Progenitor cell of endocrine pancreas (in vitro differentiated cells): ENCODE measurements around the gene CTRB1. TPM values are rescaled to one million over a fixed set of nuclear protein-coding genes. Genes with fewer than 3 reads are reported as not detected.
A peak's percentile ranks its signal among the peaks of the same experiment; 100 is the strongest.

ENCODE experiments used
- DNase-seq: peaks from one replicate; pipeline ENCODE4 v3.0.0; 2021; ENCODE audit warnings: low spot score; ENCODE audit not compliant: unreplicated experiment
- H3K27ac Mint-ChIP-seq: 2 replicates; pipeline ENCODE4 v1.8.0; 2021; ENCODE audit warnings: mild to moderate bottlenecking, moderate library complexity, mixed read lengths
- H3K27me3 Mint-ChIP-seq: 2 replicates; pipeline ENCODE4 v1.8.0; 2021; ENCODE audit warnings: mixed read lengths
- H3K36me3 Mint-ChIP-seq: 2 replicates; pipeline ENCODE4 v1.8.0; 2022; ENCODE audit warnings: mixed read lengths; ENCODE audit not compliant: insufficient read depth
- H3K4me1 Mint-ChIP-seq: 2 replicates; pipeline ENCODE4 v1.8.0; 2021; ENCODE audit warnings: low read depth, mixed read lengths
- H3K4me3 Mint-ChIP-seq: 2 replicates; pipeline ENCODE4 v1.8.0; 2021; ENCODE audit warnings: low read depth, mild to moderate bottlenecking, moderate library complexity, mixed read lengths
- H3K9me3 Mint-ChIP-seq: 2 replicates; pipeline ENCODE4 v1.8.0; 2021; ENCODE audit warnings: low read depth, mixed read lengths
- total RNA-seq: library from RNA; stranded (reverse); gene quantifications from 2 replicates; pipeline ENCODE4 v1.2.1, GENCODE V29; 2021
- TF ChIP-seq, protein P1 (sequence below): fragments of 200-600 bp; sonication (generic); IDR thresholded peaks from one replicate; pipeline ENCODE4 v1.5.0; 2021; ENCODE audit warnings: antibody characterized with exemption, mild to moderate bottlenecking; ENCODE audit not compliant: unreplicated experiment

Gene CTRB1
- total RNA-seq, 1 donor from 2014 or later = not detected

DNA sequence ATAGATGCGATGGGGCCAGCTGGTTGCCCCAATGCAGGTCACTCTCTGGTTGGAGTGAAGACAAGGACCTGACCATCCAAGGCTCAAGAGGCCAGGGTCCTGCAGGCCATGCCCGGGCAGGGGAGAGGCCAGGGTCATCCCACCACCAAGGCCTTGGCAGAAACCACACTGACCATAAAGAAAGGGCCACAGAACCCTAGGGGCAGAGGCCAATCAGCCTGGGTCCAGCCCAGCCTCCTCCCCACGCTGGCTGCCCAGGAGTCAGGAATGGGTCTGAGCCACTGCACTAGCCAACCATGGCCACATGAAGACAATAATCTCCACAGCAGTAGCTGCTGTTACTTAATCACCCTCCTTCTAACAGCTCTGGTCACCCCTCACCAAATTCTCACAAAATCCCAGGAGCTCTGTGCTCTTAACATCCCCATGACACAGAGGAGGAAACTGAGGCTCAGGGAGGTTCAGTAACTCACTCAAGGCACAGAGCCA, 42.8 kb downstream of the CTRB1 start:
- no peak overlapping the region for H3K27ac Mint-ChIP-seq
- H3K4me3 Mint-ChIP-seq = no peak overlapping the region
- no peaks in the 10 kb centered on the region for H3K27me3 Mint-ChIP-seq
- TF ChIP-seq, protein P1, sequence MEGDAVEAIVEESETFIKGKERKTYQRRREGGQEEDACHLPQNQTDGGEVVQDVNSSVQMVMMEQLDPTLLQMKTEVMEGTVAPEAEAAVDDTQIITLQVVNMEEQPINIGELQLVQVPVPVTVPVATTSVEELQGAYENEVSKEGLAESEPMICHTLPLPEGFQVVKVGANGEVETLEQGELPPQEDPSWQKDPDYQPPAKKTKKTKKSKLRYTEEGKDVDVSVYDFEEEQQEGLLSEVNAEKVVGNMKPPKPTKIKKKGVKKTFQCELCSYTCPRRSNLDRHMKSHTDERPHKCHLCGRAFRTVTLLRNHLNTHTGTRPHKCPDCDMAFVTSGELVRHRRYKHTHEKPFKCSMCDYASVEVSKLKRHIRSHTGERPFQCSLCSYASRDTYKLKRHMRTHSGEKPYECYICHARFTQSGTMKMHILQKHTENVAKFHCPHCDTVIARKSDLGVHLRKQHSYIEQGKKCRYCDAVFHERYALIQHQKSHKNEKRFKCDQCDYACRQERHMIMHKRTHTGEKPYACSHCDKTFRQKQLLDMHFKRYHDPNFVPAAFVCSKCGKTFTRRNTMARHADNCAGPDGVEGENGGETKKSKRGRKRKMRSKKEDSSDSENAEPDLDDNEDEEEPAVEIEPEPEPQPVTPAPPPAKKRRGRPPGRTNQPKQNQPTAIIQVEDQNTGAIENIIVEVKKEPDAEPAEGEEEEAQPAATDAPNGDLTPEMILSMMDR = no peak
- H3K9me3 Mint-ChIP-seq = no peaks in the 10 kb centered on the region
- peaks cover 33% of the 10 kb centered on the region for H3K4me1 Mint-ChIP-seq
- no peak for DNase-seq
- no peaks in the 10 kb centered on the region for H3K36me3 Mint-ChIP-seq

DNA sequence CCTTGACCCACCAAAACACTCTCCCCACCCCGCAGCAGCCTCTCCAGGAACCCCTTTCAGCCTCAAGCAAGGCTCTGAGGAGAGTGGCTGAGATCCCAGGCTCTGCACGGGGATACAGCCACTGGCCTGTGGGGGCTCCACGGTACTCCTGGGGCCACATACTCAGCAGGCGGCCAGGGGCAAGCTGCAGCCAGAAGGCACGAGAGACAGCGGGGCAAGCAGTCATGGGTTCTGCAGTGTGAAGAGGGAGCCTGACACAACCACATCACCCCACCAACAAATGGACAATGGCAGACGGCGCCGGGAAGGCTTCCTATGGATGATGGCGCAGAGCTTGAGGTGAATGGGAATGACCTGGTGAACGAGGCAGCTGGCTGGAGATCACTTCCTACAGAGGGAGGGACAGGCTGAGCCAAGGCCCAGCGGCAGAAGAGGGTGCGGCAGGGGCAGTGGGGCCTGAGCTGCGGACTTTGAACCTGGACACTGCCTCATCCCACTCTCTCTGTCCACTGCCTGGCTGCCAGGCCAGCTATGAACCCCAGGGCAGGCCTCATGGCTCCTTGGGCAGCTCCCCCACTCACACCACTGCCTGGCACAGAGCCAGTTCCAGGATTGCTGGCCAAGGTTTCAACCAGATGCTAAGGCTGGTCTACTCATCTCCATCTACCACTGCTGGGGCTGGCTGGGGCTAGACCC, 43.5 kb downstream of the CTRB1 start:
- TF ChIP-seq, protein P1 = no peak
- Mint-ChIP-seq H3K4me3 (peak overlapping the region; percentile 19), H3K36me3 (no peaks in the 10 kb centered on the region), H3K9me3 (no peaks in the 10 kb centered on the region), H3K27ac (no peak overlapping the region), H3K4me1 (peaks cover 28% of the 10 kb centered on the region), H3K27me3 (no peaks in the 10 kb centered on the region)
- DNase-seq = no peak

DNA sequence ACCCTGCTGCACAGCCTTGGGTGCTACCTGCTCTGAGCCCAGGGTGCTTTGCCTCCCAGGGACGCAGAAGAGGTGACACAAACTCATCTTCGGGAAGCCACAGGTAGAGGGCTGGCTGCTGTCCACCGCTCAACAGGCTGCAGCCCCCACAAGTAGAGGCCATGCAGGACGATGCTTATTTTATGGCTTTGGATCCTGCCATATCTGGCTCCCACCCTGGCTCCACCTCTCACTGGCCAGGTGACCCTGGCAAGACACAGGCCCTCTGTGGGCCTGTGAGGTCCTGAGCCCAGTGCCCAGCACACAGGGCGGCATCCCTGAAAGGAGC, 44.0 kb downstream of the CTRB1 start:
- Mint-ChIP-seq H3K36me3 (no peaks in the 10 kb centered on the region), H3K4me1 (peaks cover 28% of the 10 kb centered on the region), H3K27me3 (no peaks in the 10 kb centered on the region), H3K4me3 (peak overlapping the region; percentile 53), H3K27ac (no peak overlapping the region), H3K9me3 (no peaks in the 10 kb centered on the region)
- no peak for DNase-seq
- TF ChIP-seq, protein P1 = no peak

DNA sequence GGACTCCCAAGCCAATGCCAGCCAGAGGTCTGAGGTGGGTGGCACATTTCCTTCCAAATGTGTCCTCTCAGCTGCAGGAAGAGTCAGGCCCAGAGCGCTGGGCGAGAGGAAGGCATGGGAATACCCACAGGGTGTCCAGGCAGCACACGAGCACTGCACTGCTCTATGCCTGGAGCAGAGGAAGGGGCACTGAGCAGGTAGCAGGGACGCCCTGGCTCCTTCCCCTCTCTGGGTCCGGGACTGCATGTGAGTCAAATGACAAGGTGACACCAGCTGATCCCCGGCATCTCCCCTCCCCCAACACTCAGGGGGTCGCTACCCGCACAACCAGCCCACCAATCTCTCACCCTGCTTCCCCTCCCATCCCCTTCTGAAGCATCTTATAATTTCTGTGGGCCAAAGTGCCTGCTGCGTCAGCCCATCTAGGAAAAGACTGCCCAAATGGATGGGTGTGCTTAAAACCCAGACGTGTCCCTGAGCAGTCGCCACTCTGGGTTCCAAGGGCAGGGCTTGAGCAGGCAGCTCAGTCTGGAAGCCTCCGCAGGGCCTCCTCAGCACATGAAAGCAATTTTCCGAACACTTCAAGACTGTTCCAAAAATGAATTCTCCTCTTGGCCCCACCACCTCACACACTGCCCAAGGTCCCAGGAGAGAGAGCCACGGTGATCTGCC, 44.6 kb downstream of the CTRB1 start:
- no peak overlapping the region for H3K27ac Mint-ChIP-seq
- H3K4me3 Mint-ChIP-seq = peak overlapping the region; percentile 53
- no peaks in the 10 kb centered on the region for H3K27me3 Mint-ChIP-seq
- no peaks in the 10 kb centered on the region for H3K36me3 Mint-ChIP-seq
- H3K9me3 Mint-ChIP-seq = no peaks in the 10 kb centered on the region
- TF ChIP-seq, protein P1 = no peak
- H3K4me1 Mint-ChIP-seq = peaks cover 24% of the 10 kb centered on the region
- DNase-seq = no peak

DNA sequence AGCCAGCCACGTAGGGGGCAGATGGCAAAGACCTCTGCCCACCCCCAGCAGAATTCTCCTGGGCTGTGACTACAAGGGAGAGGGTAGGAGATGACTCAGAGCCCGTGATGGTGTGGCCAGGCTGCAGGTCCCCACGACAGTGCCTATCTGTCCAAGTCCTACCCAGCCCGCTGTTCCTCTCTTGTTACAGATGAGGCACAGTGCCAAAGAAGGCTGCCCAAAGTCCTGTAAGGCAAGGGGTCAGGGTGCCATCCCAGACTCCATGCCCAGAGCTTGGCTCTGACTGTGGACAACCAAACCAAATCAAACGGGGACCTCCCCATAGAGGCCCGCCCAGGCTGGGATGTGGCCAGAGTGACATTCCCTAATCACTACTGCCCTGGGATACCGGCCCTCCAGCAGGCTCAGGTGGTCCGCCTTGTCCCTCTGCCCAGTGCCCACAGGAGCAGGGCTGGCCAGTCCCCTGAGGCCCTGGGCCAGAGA, 45.2 kb downstream of the CTRB1 start:
- peaks cover 24% of the 10 kb centered on the region for H3K4me1 Mint-ChIP-seq
- DNase-seq = no peak
- TF ChIP-seq, protein P1 = no peak
- no peaks in the 10 kb centered on the region for H3K27me3 Mint-ChIP-seq
- no peaks in the 10 kb centered on the region for H3K9me3 Mint-ChIP-seq
- H3K36me3 Mint-ChIP-seq = no peaks in the 10 kb centered on the region
- peak overlapping the region; percentile 81 for H3K4me3 Mint-ChIP-seq
- H3K27ac Mint-ChIP-seq = peak overlapping the region; percentile 88
